SK-N-MC (cell line): ENCODE results near the gene CACNA1H.
"Not testable (repeated sequence)": the region's sequence is repeated elsewhere in the genome, so short reads cannot be mapped to it uniquely, and the experiment has no call there.

Source experiments
- DNase-seq: peaks from one replicate; pipeline ENCODE4 v3.0.0-alpha.2; 2011; ENCODE audit warnings: low read depth, low spot score
- H3K27ac ChIP-seq: fragments of 200-600 bp; sonication (generic); 2 replicates; pipeline ENCODE4 v1.5.1; 2016; ENCODE audit warnings: mixed run types
- H3K36me3 ChIP-seq: fragments of 200-600 bp; sonication (generic); 2 replicates; pipeline ENCODE4 v1.6.1; 2017; ENCODE audit warnings: antibody characterized with exemption, low read length, mixed read lengths; ENCODE audit not compliant: insufficient read depth
- H3K4me3 ChIP-seq: fragments of 200-600 bp; sonication (generic); 2 replicates; pipeline ENCODE4 v1.5.1; 2016
- H3K9ac ChIP-seq: fragments of 200-600 bp; sonication (generic); 2 replicates; pipeline ENCODE4 v1.8.0; 2017; ENCODE audit warnings: mixed run types, mixed read lengths; ENCODE audit not compliant: insufficient read length
- H3K9me3 ChIP-seq: fragments of 200-600 bp; sonication (generic); 2 replicates; pipeline ENCODE4 v1.6.1; 2017; ENCODE audit warnings: low read depth, mild to moderate bottlenecking, antibody characterized with exemption, low read length, moderate library complexity, mixed read lengths
- EZH2 ChIP-seq: fragments of 200-600 bp; sonication (generic); IDR thresholded peaks from one replicate; pipeline ENCODE4 v1.6.1; 2017; ENCODE audit warnings: antibody characterized with exemption
- FOXP2 ChIP-seq: optimal IDR thresholded peaks from 2 replicates; pipeline ENCODE3; 2011; ENCODE audit warnings: mild to moderate bottlenecking, moderate library complexity; ENCODE audit not compliant: insufficient read depth; ENCODE audit errors: extremely low read length, control extremely low read depth
- POLR2AphosphoS5 ChIP-seq: IDR thresholded peaks from 2 replicates; pipeline ENCODE4 v1.6.1; 2012; ENCODE audit warnings: mild to moderate bottlenecking, low read depth, low read length, borderline replicate concordance

CACNA1H gene

GRCh38 chr16:1260101-1260680 is 107.3 kb downstream of the CACNA1H start:
- no peak for DNase-seq
- TF ChIP-seq EZH2: no peak
- no peak for TF ChIP-seq POLR2AphosphoS5
- TF ChIP-seq FOXP2: no peak
- Histone ChIP-seq H3K9ac (no peak overlapping the region), H3K27ac (no peak overlapping the region), H3K36me3 (no peaks in the 10 kb centered on the region), H3K4me3 (no peak overlapping the region), H3K9me3 (no peaks in the 10 kb centered on the region)

GRCh38 chr16:1261131-1261892 is 108.4 kb downstream of the CACNA1H start:
- Histone ChIP-seq H3K9me3 (no peaks in the 10 kb centered on the region), H3K4me3 (no peak overlapping the region), H3K27ac (no peak overlapping the region), H3K9ac (no peak overlapping the region), H3K36me3 (no peaks in the 10 kb centered on the region)
- DNase-seq: no peak
- TF ChIP-seq POLR2AphosphoS5 (no peak), EZH2 (no peak), FOXP2 (no peak)

- DNase-seq: no peak
- no peaks in the 10 kb centered on the region for H3K36me3 ChIP-seq
- H3K9ac ChIP-seq: no peak overlapping the region
- no peak overlapping the region for H3K27ac ChIP-seq
- TF ChIP-seq FOXP2 (no peak), EZH2 (no peak), POLR2AphosphoS5 (no peak)
- no peak overlapping the region for H3K4me3 ChIP-seq
- H3K9me3 ChIP-seq: no peaks in the 10 kb centered on the region
Measured at GRCh38 chr16:1262210-1262845, 109.4 kb downstream of the CACNA1H start.

GRCh38 chr16:1262846-1263221 is 109.9 kb downstream of the CACNA1H start:
- Histone ChIP-seq H3K9me3 (no peaks in the 10 kb centered on the region), H3K27ac (no peak overlapping the region), H3K4me3 (no peak overlapping the region), H3K9ac (no peak overlapping the region), H3K36me3 (no peaks in the 10 kb centered on the region)
- TF ChIP-seq EZH2 (no peak), FOXP2 (no peak)
- no peak for DNase-seq

- H3K9ac ChIP-seq: no peak overlapping the region
- TF ChIP-seq EZH2: no peak
- no peak for TF ChIP-seq POLR2AphosphoS5
- no peak for TF ChIP-seq FOXP2
- DNase-seq: no peak
- no peaks in the 10 kb centered on the region for H3K36me3 ChIP-seq
- H3K9me3 ChIP-seq: no peaks in the 10 kb centered on the region
- H3K4me3 ChIP-seq: no peak overlapping the region
- H3K27ac ChIP-seq: no peak overlapping the region
Measured at GRCh38 chr16:1263591-1264344, 110.9 kb downstream of the CACNA1H start.

- Histone ChIP-seq H3K4me3 (no peak overlapping the region), H3K9ac (no peak overlapping the region), H3K9me3 (no peaks in the 10 kb centered on the region), H3K27ac (no peak overlapping the region), H3K36me3 (no peaks in the 10 kb centered on the region)
- no peak for DNase-seq
- no peak for TF ChIP-seq EZH2
- TF ChIP-seq POLR2AphosphoS5: no peak
- no peak for TF ChIP-seq FOXP2
Measured at GRCh38 chr16:1264345-1265089, 111.6 kb downstream of the CACNA1H start.

GRCh38 chr16:1265090-1265630 is 112.3 kb downstream of the CACNA1H start:
- TF ChIP-seq EZH2 (no peak), FOXP2 (no peak), POLR2AphosphoS5 (no peak)

GRCh38 chr16:1265826-1266225 is 112.9 kb downstream of the CACNA1H start:
- no peak overlapping the region for H3K9ac ChIP-seq
- DNase-seq: no peak
- H3K4me3 ChIP-seq: no peak overlapping the region
- TF ChIP-seq EZH2 (no peak), FOXP2 (no peak), POLR2AphosphoS5 (no peak)
- no peaks in the 10 kb centered on the region for H3K36me3 ChIP-seq
- no peaks in the 10 kb centered on the region for H3K9me3 ChIP-seq
- no peak overlapping the region for H3K27ac ChIP-seq

More at GRCh38 chr16:1265090-1265630, 112.3 kb downstream of the CACNA1H start:
- Histone ChIP-seq H3K9me3 (no peaks in the 10 kb centered on the region), H3K4me3 (no peak overlapping the region), H3K36me3 (no peaks in the 10 kb centered on the region), H3K9ac (no peak overlapping the region), H3K27ac (no peak overlapping the region)
- no peak for DNase-seq

GRCh38 chr16:1269418-1269817 is 116.5 kb downstream of the CACNA1H start:
- not testable (repeated sequence) for H3K27ac ChIP-seq, H3K9me3 ChIP-seq, H3K36me3 ChIP-seq, H3K4me3 ChIP-seq, H3K9ac ChIP-seq, DNase-seq
